GM12872 (cell line): Measurements from ENCODE around the gene IL4R.

Source experiments
- CTCF ChIP-seq: IDR thresholded peaks from 3 replicates; pipeline ENCODE4 v1.5.1; 2011; ENCODE audit warnings: low read depth, mild to moderate bottlenecking, low read length, moderate library complexity; ENCODE audit not compliant: insufficient read depth

Gene IL4R

GRCh38 chr16:27402964-27403600 is 89.3 kb downstream of the IL4R start:
- TF ChIP-seq CTCF, result no peak

- TF ChIP-seq CTCF, result no peak
Observed at GRCh38 chr16:27403601-27403992, 89.8 kb downstream of the IL4R start.

GRCh38 chr16:27404163-27404823 is 90.5 kb downstream of the IL4R start:
- no peak for TF ChIP-seq CTCF

- TF ChIP-seq CTCF, result no peak
Observed at GRCh38 chr16:27405546-27406451, 92.0 kb downstream of the IL4R start.

GRCh38 chr16:27406511-27407128 is 92.8 kb downstream of the IL4R start:
- no peak for TF ChIP-seq CTCF

GRCh38 chr16:27407133-27407532 is 93.4 kb downstream of the IL4R start:
- no peak for TF ChIP-seq CTCF
